Measurements from ENCODE around the gene OTUD7B.

The OTUD7B gene

DNA sequence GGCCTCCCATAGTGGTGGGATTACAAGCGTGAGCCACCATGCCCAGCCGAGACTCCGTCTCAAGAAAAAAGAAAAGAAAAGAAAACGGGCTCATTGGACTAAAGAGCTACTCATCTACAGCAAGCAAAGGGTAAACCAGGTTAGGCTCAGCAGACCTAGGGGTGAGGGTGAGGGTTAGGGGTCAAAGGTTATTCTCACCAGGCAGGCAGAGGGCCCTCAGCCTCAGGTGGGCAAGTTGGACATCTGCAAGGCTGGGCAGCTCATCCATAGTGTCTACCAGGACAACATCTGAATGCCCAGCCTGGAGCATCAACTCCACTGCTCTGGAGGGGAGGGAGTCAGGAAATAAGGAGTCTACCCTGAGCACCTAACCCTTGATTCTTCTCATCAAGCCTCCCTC is 77.3 kb downstream of the OTUD7B start:
- no peak for DNase-seq (ENCODE audit: low read depth)
- no peak for TF ChIP-seq CTCF (IDR thresholded peaks at IDR 0.05; ENCODE audit: insufficient read depth, low read depth, low read length, missing control alignments)
- H3K4me3 ChIP-seq (ENCODE audit: low read depth, low read length): no peak overlapping the region

- DNase-seq (ENCODE audit: low read depth): no peak
- no peak for TF ChIP-seq CTCF (IDR thresholded peaks at IDR 0.05; ENCODE audit: insufficient read depth, low read depth, low read length, missing control alignments)
- H3K4me3 ChIP-seq (ENCODE audit: low read depth, low read length): no peak overlapping the region
These were observed 78.1 kb downstream of the OTUD7B start for GRCh38 chr1:149932474-149932873.

GRCh38 chr1:149931212-149931790 is 79.2 kb downstream of the OTUD7B start:
- DNase-seq (ENCODE audit: low read depth): no peak
- TF ChIP-seq CTCF (IDR thresholded peaks at IDR 0.05; ENCODE audit: insufficient read depth, low read depth, low read length, missing control alignments): no peak
- H3K4me3 ChIP-seq (ENCODE audit: low read depth, low read length): no peak overlapping the region

GRCh38 chr1:149929856-149930255 is 80.7 kb downstream of the OTUD7B start:
- TF ChIP-seq CTCF (IDR thresholded peaks at IDR 0.05; ENCODE audit: insufficient read depth, low read depth, low read length, missing control alignments): no peak
- H3K4me3 ChIP-seq (ENCODE audit: low read depth, low read length): no peak overlapping the region
- DNase-seq (ENCODE audit: low read depth): no peak

- TF ChIP-seq CTCF (IDR thresholded peaks at IDR 0.05; ENCODE audit: insufficient read depth, low read depth, low read length, missing control alignments): no peak
- H3K4me3 ChIP-seq (ENCODE audit: low read depth, low read length): peak overlapping the region; percentile 98
- no peak for DNase-seq (ENCODE audit: low read depth)
These were observed 82.2 kb downstream of the OTUD7B start for GRCh38 chr1:149928401-149928724.

DNA sequence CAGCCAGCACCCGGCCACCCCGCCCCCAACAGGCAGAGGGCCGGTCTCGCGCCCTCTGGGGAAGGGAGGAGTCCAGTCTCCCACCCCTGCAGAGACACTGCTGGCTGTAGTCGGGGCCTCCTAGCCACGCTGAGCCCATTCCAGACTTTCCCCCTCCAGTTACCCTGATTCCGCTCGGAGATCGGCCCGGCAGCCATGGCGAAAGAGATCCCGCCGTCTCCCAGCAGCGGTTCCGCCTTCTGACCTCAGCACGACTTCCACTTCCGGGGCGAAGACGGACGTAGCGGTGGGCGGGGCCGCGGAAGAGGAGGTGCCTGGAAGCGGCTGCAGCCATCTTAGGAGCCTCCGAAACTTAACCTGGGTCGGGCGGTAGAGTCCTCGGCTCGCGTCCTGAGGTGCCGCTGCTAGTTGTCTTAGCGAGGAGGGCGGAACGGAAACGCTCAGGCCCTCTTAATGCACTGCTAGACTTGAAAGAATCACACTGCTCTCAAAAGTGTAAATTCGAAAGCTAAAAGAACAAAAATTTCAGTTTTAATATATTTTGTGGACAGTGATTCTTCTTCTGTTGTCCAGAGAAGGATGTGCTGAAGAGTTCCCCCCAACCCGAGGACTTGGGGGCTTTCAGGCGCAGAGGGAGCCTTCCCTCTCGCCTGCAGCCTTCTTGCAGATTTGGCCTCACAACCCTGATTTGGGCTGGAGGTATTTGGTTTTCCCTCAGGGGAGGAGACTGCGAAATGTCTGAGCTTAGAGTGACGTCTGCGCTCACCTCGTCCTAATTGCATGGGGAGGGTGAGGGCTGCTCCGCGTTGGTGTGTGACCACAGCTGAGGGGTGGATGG is 82.7 kb downstream of the OTUD7B start, which contains the start of gene SF3B4:
TSS of gene SF3B4 (minus strand) at position 241 of the 838 bp plus-strand sequence. CDS start at position 197, 44 bp downstream.
- no peak for TF ChIP-seq CTCF (IDR thresholded peaks at IDR 0.05; ENCODE audit: insufficient read depth, low read depth, low read length, missing control alignments)
- DNase-seq (ENCODE audit: low read depth): peak; percentile 97

More for the DNA sequence above, 82.7 kb downstream of the OTUD7B start, which contains the start of gene SF3B4:
- H3K4me3 ChIP-seq (ENCODE audit: low read depth, low read length): peak within 1 kb of the TSS; percentile 98

All from GM12865 (cell line).